ENCODE data around the gene TMEM151B.

Gene TMEM151B

DNA sequence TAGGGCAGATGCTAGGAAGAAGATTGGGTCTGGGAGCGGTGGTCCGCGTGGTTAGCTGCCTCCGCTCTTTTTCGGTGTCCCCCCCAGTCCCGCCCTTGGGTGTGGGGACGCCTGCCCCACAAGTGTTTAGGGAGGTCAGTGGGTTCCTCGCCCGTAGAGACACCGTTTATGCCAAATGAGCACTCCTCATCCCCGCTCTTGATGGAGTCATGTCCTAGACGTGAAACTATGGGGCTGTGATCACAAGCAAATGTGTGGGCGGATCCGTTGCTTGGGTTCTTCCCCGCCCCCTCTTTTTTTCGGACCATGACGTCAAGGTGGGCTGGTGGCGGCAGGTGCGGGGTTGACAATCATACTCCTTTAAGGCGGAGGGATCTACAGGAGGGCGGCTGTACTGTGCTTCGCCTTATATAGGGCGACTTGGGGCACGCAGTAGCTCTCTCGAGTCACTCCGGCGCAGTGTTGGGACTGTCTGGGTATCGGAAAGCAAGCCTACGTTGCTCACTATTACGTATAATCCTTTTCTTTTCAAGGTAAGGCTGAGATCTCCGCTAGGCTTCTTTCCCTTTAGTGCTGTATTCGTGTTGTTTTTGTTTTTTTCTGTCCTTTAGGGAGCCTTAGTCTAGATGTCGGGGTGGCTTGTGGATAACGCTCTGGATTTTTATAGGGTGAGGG lies 23.4 kb upstream of the TMEM151B start, which contains the start of gene HSP90AB1:
Gene HSP90AB1, plus strand, starts transcription at position 439 of the 675 bp plus-strand sequence. CDS start 1,529 bp downstream, outside the sequence.
- TF ChIP-seq MAX (IDR thresholded peaks at IDR 0.05) (no peak; the same call in 1 of the 2 replicates), RAD21 (IDR thresholded peaks at IDR 0.05; ENCODE audit: low read depth) (no peak), EGR1 (IDR thresholded peaks at IDR 0.05) (peak; percentile 89), NFIC (IDR thresholded peaks at IDR 0.05) (peak; percentile 47; the same call in 1 of the 2 replicates), TCF12 (IDR thresholded peaks at IDR 0.05; ENCODE audit: low read depth) (peak; percentile 72), CEBPB (IDR thresholded peaks at IDR 0.05) (peak; percentile 23; the same call in 1 of the 2 replicates), CREB1 (IDR thresholded peaks at IDR 0.05; ENCODE audit: low read depth) (peak; percentile 65), ZBTB7A (IDR thresholded peaks at IDR 0.05; ENCODE audit: low read depth) (no peak; the same call in 1 of the 2 replicates), TEAD4 (IDR thresholded peaks at IDR 0.05) (peak; percentile 75), TAF1 (IDR thresholded peaks at IDR 0.05; ENCODE audit: low read depth) (peak; percentile 99), YY1 (IDR thresholded peaks at IDR 0.05; ENCODE audit: low read depth) (peak; percentile 73; the same call in 1 of the 2 replicates), EP300 (IDR thresholded peaks at IDR 0.05; ENCODE audit: borderline replicate concordance) (0 out of 2 replicates have a peak, but pooled peaks have one; percentile 45), FOXM1 (IDR thresholded peaks at IDR 0.05; ENCODE audit: borderline replicate concordance, low read depth) (no peak)
- TF ChIP-seq, protein P1, sequence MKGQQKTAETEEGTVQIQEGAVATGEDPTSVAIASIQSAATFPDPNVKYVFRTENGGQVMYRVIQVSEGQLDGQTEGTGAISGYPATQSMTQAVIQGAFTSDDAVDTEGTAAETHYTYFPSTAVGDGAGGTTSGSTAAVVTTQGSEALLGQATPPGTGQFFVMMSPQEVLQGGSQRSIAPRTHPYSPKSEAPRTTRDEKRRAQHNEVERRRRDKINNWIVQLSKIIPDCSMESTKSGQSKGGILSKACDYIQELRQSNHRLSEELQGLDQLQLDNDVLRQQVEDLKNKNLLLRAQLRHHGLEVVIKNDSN (IDR thresholded peaks at IDR 0.05) = peak; percentile 36; the same call in 1 of the 2 replicates
- TF ChIP-seq, protein P2, sequence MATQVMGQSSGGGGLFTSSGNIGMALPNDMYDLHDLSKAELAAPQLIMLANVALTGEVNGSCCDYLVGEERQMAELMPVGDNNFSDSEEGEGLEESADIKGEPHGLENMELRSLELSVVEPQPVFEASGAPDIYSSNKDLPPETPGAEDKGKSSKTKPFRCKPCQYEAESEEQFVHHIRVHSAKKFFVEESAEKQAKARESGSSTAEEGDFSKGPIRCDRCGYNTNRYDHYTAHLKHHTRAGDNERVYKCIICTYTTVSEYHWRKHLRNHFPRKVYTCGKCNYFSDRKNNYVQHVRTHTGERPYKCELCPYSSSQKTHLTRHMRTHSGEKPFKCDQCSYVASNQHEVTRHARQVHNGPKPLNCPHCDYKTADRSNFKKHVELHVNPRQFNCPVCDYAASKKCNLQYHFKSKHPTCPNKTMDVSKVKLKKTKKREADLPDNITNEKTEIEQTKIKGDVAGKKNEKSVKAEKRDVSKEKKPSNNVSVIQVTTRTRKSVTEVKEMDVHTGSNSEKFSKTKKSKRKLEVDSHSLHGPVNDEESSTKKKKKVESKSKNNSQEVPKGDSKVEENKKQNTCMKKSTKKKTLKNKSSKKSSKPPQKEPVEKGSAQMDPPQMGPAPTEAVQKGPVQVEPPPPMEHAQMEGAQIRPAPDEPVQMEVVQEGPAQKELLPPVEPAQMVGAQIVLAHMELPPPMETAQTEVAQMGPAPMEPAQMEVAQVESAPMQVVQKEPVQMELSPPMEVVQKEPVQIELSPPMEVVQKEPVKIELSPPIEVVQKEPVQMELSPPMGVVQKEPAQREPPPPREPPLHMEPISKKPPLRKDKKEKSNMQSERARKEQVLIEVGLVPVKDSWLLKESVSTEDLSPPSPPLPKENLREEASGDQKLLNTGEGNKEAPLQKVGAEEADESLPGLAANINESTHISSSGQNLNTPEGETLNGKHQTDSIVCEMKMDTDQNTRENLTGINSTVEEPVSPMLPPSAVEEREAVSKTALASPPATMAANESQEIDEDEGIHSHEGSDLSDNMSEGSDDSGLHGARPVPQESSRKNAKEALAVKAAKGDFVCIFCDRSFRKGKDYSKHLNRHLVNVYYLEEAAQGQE (IDR thresholded peaks at IDR 0.05; ENCODE audit: low read depth) = no peak

- TF ChIP-seq TCF12 (IDR thresholded peaks at IDR 0.05; ENCODE audit: low read depth) (no peak; the same call in 1 of the 2 replicates), CEBPB (IDR thresholded peaks at IDR 0.05) (no peak), MAX (IDR thresholded peaks at IDR 0.05) (peak; percentile 88), NFIC (IDR thresholded peaks at IDR 0.05) (no peak), TEAD4 (IDR thresholded peaks at IDR 0.05) (no peak), EP300 (IDR thresholded peaks at IDR 0.05; ENCODE audit: borderline replicate concordance) (no peak), EGR1 (IDR thresholded peaks at IDR 0.05) (no peak), ZBTB7A (IDR thresholded peaks at IDR 0.05; ENCODE audit: low read depth) (peak; percentile 50; the same call in 1 of the 2 replicates), CREB1 (IDR thresholded peaks at IDR 0.05; ENCODE audit: low read depth) (no peak), YY1 (IDR thresholded peaks at IDR 0.05; ENCODE audit: low read depth) (peak; percentile 84), RAD21 (IDR thresholded peaks at IDR 0.05; ENCODE audit: low read depth) (no peak), FOXM1 (IDR thresholded peaks at IDR 0.05; ENCODE audit: borderline replicate concordance, low read depth) (no peak), TAF1 (IDR thresholded peaks at IDR 0.05; ENCODE audit: low read depth) (no peak; the same call in 1 of the 2 replicates)
- TF ChIP-seq, protein P2 (IDR thresholded peaks at IDR 0.05; ENCODE audit: low read depth) = no peak
- TF ChIP-seq, protein P1 (IDR thresholded peaks at IDR 0.05) = no peak
Observed at GRCh38 chr6:44247338-44248302, 22.6 kb upstream of the TMEM151B start.

DNA sequence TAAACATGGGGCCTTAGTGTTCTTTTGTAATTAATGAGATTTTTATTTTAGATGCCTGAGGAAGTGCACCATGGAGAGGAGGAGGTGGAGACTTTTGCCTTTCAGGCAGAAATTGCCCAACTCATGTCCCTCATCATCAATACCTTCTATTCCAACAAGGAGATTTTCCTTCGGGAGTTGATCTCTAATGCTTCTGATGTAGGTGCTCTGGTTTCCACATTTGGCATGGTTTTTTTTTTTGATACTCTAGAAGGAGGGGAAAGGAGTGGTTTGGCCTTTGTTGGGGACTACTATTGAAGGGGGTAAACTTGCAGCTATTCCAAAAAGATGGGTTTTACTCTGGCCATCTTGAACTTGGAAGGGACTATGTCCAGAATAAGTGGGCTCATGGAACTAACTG lies 21.7 kb upstream of the TMEM151B start:
- TF ChIP-seq EP300 (IDR thresholded peaks at IDR 0.05; ENCODE audit: borderline replicate concordance) = no peak
- TF ChIP-seq CREB1 (IDR thresholded peaks at IDR 0.05; ENCODE audit: low read depth) = no peak; the same call in 1 of the 2 replicates
- TF ChIP-seq EGR1 (IDR thresholded peaks at IDR 0.05) = no peak
- no peak for TF ChIP-seq TAF1 (IDR thresholded peaks at IDR 0.05; ENCODE audit: low read depth)
- TF ChIP-seq TEAD4 (IDR thresholded peaks at IDR 0.05) = no peak
- TF ChIP-seq ZBTB7A (IDR thresholded peaks at IDR 0.05; ENCODE audit: low read depth) = no peak
- TF ChIP-seq FOXM1 (IDR thresholded peaks at IDR 0.05; ENCODE audit: borderline replicate concordance, low read depth) = no peak
- no peak for TF ChIP-seq CEBPB (IDR thresholded peaks at IDR 0.05)
- no peak for TF ChIP-seq NFIC (IDR thresholded peaks at IDR 0.05)
- TF ChIP-seq YY1 (IDR thresholded peaks at IDR 0.05; ENCODE audit: low read depth) = no peak
- TF ChIP-seq TCF12 (IDR thresholded peaks at IDR 0.05; ENCODE audit: low read depth) = no peak

DNA sequence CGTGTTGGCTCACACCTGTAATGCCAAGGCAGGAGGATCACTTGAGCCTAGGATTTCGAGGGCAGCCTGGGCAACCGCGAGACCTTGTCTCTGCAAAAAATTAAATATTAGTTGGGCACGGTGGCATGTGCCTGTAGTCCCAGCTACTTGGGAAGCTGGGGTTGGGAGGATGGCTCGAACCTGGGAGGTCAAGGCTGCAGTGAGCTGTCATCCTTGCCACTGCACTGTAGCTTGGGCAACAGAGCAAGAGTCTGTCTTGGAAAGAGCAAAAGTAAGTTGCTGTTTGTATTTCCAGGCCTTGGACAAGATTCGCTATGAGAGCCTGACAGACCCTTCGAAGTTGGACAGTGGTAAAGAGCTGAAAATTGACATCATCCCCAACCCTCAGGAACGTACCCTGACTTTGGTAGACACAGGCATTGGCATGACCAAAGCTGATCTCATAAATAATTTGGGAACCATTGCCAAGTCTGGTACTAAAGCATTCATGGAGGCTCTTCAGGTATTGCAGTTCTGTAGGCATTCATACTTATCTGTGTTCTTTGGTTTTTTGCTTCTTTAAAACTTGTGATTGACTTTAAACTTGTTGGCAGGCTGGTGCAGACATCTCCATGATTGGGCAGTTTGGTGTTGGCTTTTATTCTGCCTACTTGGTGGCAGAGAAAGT lies 21.0 kb upstream of the TMEM151B start:
- no peak for TF ChIP-seq CEBPB (IDR thresholded peaks at IDR 0.05)
- no peak for TF ChIP-seq RAD21 (IDR thresholded peaks at IDR 0.05; ENCODE audit: low read depth)
- TF ChIP-seq MAX (IDR thresholded peaks at IDR 0.05) = no peak
- no peak for TF ChIP-seq EP300 (IDR thresholded peaks at IDR 0.05; ENCODE audit: borderline replicate concordance)
- no peak for TF ChIP-seq TCF12 (IDR thresholded peaks at IDR 0.05; ENCODE audit: low read depth)
- no peak for TF ChIP-seq YY1 (IDR thresholded peaks at IDR 0.05; ENCODE audit: low read depth)
- TF ChIP-seq, protein P1 (IDR thresholded peaks at IDR 0.05) = no peak
- no peak for TF ChIP-seq CREB1 (IDR thresholded peaks at IDR 0.05; ENCODE audit: low read depth)
- TF ChIP-seq FOXM1 (IDR thresholded peaks at IDR 0.05; ENCODE audit: borderline replicate concordance, low read depth) = no peak
- TF ChIP-seq, protein P2 (IDR thresholded peaks at IDR 0.05; ENCODE audit: low read depth) = no peak
- no peak for TF ChIP-seq TAF1 (IDR thresholded peaks at IDR 0.05; ENCODE audit: low read depth)
- no peak for TF ChIP-seq TEAD4 (IDR thresholded peaks at IDR 0.05)
